Hematopoietic multipotent progenitor cell treated with erythropoietin and hydrocortisone succinate and interleukin-3 and kit ligand, for 8 days (in vitro differentiated cells): ENCODE results near the gene HOXA5.

Experiments
- DNase-seq: peaks from one replicate; pipeline ENCODE4 v3.0.0-alpha.2; 2015

The HOXA5 gene

GRCh38 chr7:27104341-27105058, 39.0 kb downstream of the HOXA5 start:
- no peak for DNase-seq

- no peak for DNase-seq
These were observed 39.8 kb downstream of the HOXA5 start for GRCh38 chr7:27103489-27104226.

- DNase-seq = no peak
These were observed 40.7 kb downstream of the HOXA5 start, which contains the start of gene HOXA2 for GRCh38 chr7:27102581-27103442. Gene HOXA2, minus strand, starts transcription at chr7:27102683. Its CDS starts 183 bp downstream, at chr7:27102500.

- DNase-seq = no peak
These were observed 41.4 kb downstream of the HOXA5 start for GRCh38 chr7:27101957-27102580.

GRCh38 chr7:27101171-27101956, 42.1 kb downstream of the HOXA5 start:
- no peak for DNase-seq

- no peak for DNase-seq
These were observed 42.7 kb downstream of the HOXA5 start for GRCh38 chr7:27100694-27101170.

- no peak for DNase-seq
These were observed 43.8 kb downstream of the HOXA5 start for GRCh38 chr7:27099453-27100370.

- DNase-seq = no peak
These were observed 44.7 kb downstream of the HOXA5 start for GRCh38 chr7:27098578-27099451.

- no peak for DNase-seq
These were observed 45.5 kb downstream of the HOXA5 start for GRCh38 chr7:27097686-27098577.

- no peak for DNase-seq
These were observed 46.5 kb downstream of the HOXA5 start for GRCh38 chr7:27096768-27097514.

GRCh38 chr7:27095897-27096767, 47.3 kb downstream of the HOXA5 start, which contains the start of gene HOXA1:
Gene HOXA1, minus strand, starts transcription at chr7:27096000. Its CDS starts 88 bp downstream, at chr7:27095912.
- peak; percentile 72 for DNase-seq

GRCh38 chr7:27095050-27095896, 48.2 kb downstream of the HOXA5 start:
- DNase-seq = no peak

GRCh38 chr7:27094304-27095049, 49.0 kb downstream of the HOXA5 start:
- no peak for DNase-seq

- DNase-seq = no peak
These were observed 50.1 kb downstream of the HOXA5 start for GRCh38 chr7:27093184-27093895.
